ENCODE results near the gene SLC4A7.

Gene SLC4A7

DNA sequence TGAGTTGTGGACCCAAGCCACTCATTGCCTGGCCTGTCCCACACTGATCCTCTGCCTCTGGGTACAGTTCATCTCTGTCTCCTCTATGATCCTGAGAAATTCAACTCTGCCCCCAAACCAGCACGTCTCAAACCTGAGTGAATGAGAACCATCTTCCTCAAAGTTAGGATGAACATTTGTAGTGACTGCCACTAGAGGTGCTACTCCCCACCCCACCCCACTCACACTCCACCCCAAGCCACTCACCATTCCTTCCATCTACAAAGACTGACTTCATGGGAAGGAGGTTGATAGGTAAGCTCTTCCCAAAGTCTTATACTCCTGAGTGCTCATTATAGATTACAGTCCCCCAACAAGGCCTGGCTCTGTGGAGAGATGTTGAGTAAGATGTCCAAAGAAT lies 158.8 kb downstream of the SLC4A7 start:
- Mint-ChIP-seq H3K9me3 (peaks cover 13% of the 10 kb centered on the region), H3K27me3 (no peaks in the 10 kb centered on the region), H3K36me3 (ENCODE audit: low read depth) (no peaks in the 10 kb centered on the region), H3K27ac (no peak overlapping the region), H3K4me1 (ENCODE audit: low read depth) (no peaks in the 10 kb centered on the region), H3K4me3 (no peak overlapping the region)
- intact Hi-C loops (cut with micrococcal nuclease) = no loop called here

DNA sequence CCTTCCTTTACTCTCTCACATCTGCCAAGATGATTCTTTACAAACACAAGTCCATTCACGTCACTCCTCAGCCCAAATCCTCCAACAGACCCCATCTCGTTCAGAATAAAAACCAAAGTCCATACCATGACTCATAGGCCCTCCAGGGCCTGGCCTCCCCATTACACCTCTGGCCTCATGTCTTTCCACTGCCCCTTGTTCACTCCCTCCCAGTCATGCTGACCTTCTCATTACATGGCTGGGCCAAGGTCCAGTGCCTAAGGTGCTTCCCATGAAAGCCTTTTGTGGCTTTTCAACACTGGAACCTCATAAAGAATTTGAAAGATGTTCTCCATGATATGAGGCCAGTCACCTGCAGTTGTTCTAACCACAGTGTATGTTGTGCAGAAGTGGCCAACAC lies 159.5 kb downstream of the SLC4A7 start:
- intact Hi-C loops (cut with micrococcal nuclease) = no loop called here
- no peaks in the 10 kb centered on the region for H3K36me3 Mint-ChIP-seq (ENCODE audit: low read depth)
- H3K27ac Mint-ChIP-seq = no peak overlapping the region
- no peaks in the 10 kb centered on the region for H3K4me1 Mint-ChIP-seq (ENCODE audit: low read depth)
- no peaks in the 10 kb centered on the region for H3K27me3 Mint-ChIP-seq
- H3K9me3 Mint-ChIP-seq = peaks cover 13% of the 10 kb centered on the region
- no peak overlapping the region for H3K4me3 Mint-ChIP-seq

DNA sequence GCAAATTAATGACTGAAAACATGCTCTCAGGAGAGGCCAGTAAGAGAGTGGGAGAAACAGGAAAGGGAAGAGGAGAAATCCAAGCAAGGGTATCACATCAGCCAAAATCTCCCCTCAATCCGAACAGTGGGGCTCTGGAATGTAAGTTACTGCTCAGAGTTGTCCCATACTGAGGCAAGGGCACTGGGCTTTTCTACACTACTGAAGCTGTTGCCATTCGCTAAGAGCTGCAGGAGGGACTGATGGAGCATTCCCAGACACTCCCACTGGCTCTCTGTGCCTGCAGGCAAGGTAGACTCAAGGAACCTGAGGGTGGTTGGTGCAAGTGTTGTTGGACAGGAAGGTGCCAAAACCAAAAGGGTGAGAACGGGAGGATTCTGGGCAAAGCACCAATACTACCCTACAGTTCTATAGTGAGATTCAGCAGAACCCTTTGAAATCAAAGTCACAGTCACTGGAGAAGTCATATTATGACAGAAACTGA lies 161.1 kb downstream of the SLC4A7 start:
- H3K4me3 Mint-ChIP-seq = no peak overlapping the region
- H3K27ac Mint-ChIP-seq = no peak overlapping the region
- H3K9me3 Mint-ChIP-seq = peaks cover 2% of the 10 kb centered on the region
- intact Hi-C loops (cut with micrococcal nuclease) = no loop called here
- H3K36me3 Mint-ChIP-seq (ENCODE audit: low read depth) = no peaks in the 10 kb centered on the region
- H3K4me1 Mint-ChIP-seq (ENCODE audit: low read depth) = no peaks in the 10 kb centered on the region
- no peaks in the 10 kb centered on the region for H3K27me3 Mint-ChIP-seq

All from dendritic cell treated with granulocyte-macrophage colony-stimulating factor and Interleukin-4, amounts not matched to agents 40 ng/mL and 50 ng/mL, for 4 days (primary cell).